AG10803 (cell line): ENCODE measurements around the gene ADGB.
"Not testable (repeated sequence)": the region's sequence is repeated elsewhere in the genome, so short reads cannot be mapped to it uniquely, and the experiment has no call there.

Source experiments
- DNase-seq: peaks from one replicate; pipeline ENCODE4 v3.0.0; 2010; ENCODE audit warnings: low read depth
- H3K4me3 ChIP-seq: 2 replicates; pipeline ENCODE4 v1.5.1; 2011; ENCODE audit warnings: mild to moderate bottlenecking, low read length, control low read depth
- TF ChIP-seq, protein P1 (sequence below): conservative IDR thresholded peaks from 2 replicates; pipeline ENCODE4 v1.5.1; 2011; ENCODE audit warnings: mild to moderate bottlenecking, low read length, control low read depth, inconsistent platforms

ADGB gene

DNA sequence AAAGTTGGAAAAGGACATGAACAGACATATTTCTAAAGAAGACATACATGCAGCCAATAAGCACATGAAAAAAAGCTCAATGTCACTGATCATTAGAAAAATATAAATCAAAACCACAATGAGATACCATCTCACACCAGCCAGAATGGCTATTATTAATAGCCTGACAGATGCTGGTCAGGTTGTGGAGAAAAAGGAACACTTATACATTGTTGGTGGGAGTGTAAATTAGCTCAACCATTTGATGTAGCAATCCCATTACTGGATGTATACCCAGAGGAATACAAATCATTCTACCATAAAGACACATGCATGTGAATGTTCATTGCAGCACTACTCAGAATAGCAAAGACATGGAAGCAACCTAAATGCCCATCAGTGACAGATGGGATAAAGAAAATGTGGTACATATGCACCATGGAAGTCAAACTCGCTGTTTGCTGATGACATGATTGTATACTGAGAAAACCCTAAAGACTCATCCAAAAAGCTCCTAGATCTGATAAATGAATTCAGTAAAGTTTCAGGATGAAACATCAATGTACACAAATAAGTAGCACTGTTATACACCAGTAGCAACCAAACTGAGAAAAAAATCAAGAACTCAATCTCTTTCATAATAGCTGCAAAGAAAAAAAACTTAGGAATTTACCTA, 196.8 kb downstream of the ADGB start:
- no peak overlapping the region for H3K4me3 ChIP-seq
- no peak for DNase-seq
- TF ChIP-seq, protein P1, sequence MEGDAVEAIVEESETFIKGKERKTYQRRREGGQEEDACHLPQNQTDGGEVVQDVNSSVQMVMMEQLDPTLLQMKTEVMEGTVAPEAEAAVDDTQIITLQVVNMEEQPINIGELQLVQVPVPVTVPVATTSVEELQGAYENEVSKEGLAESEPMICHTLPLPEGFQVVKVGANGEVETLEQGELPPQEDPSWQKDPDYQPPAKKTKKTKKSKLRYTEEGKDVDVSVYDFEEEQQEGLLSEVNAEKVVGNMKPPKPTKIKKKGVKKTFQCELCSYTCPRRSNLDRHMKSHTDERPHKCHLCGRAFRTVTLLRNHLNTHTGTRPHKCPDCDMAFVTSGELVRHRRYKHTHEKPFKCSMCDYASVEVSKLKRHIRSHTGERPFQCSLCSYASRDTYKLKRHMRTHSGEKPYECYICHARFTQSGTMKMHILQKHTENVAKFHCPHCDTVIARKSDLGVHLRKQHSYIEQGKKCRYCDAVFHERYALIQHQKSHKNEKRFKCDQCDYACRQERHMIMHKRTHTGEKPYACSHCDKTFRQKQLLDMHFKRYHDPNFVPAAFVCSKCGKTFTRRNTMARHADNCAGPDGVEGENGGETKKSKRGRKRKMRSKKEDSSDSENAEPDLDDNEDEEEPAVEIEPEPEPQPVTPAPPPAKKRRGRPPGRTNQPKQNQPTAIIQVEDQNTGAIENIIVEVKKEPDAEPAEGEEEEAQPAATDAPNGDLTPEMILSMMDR, result no peak

DNA sequence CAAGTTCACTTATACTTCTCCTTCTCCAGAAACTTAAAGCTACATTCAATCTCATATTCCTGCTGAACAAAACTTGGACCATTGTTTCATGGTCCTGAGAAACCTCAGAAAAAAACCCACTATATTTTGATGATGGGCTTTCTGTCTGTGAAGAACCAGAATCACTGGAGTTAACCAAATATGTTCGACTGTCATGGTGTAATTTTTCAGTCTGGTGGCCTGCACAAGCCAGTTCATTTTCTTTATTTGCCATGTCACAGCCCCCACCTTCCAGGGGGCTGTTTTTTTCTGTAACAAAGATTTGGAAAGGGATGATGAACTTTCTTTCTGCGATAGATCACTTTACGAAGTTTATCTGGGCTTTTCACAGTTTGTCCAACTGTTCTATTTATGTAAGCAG, 204.4 kb downstream of the ADGB start:
- not testable (repeated sequence) for DNase-seq, H3K4me3 ChIP-seq

DNA sequence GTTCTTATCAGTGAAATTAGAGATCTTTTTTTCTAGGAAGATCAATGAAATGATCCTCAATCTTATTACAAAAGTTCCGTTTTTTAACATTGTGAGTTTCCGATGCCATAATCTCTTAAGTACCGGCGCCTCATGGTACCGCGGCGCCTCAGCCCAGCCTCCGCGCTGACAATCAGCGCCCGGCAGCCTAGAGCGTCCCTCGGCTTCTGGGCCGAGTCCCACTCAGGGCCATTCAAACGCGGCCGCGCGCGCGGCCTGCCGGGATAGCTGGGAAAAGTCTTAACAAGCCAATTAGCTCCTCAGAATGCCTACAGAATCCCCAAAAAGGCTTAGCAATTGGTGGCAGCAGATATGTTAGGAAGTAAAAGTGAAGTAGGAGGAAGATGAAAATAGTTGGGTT, 204.8 kb downstream of the ADGB start:
- H3K4me3 ChIP-seq, result no peak overlapping the region
- TF ChIP-seq, protein P1, result no peak
- no peak for DNase-seq

DNA sequence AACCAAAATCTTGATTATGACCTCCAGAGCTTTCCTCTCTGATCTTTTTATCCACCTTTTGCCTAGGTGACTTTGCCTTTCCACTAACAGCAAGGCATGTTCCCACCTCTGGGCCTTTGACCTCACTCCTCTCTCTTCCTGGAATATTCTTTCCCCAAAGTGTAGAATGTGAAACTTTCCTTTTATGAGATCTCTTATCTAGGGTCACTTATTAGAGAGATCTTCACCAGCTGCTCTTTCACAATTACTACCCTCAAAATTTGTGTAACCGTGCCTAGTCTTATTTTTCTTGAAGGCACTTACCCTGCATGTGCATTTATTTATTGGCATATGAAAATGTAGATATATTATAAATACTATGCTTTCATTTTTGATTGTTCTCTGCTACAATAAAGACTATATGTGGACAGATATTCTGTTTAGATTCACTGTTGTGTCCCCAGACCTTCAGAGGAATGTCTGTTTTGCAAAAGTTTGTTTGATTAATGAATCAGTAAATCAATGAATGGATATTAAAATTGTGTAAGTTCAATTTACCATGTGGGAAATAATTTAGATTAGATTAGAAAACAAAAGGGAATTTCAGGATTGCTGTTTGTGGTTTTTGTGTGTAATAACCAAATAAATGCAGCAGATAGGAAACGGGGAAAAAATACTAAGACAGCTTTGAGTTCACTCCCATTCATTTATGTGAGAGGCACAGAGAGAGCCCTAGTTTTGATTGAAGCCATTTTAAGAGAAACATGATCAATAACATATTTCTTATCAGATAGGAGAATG, 207.0 kb downstream of the ADGB start:
- TF ChIP-seq, protein P1, result no peak
- no peak for DNase-seq
- no peak overlapping the region for H3K4me3 ChIP-seq

DNA sequence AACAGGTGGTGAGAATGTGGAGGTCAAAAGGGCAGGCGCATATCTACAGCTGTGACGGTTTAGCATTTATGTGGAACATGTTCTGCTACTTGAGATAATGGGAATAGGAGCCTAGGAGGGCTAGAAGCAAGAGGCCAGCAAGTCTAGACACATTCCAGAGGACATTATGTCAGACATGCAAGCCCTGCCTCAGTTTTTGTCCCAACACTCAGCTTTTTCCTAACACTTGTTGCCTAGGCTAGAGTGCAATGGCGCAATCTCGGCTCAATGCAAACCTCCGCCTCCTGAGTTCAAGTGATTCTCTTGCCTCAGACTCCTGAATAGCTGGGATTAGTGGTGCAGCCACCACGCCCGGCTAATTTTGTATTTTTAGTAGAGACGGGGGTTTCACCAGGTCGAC, 210.2 kb downstream of the ADGB start:
- H3K4me3 ChIP-seq, DNase-seq: not testable (repeated sequence)

DNA sequence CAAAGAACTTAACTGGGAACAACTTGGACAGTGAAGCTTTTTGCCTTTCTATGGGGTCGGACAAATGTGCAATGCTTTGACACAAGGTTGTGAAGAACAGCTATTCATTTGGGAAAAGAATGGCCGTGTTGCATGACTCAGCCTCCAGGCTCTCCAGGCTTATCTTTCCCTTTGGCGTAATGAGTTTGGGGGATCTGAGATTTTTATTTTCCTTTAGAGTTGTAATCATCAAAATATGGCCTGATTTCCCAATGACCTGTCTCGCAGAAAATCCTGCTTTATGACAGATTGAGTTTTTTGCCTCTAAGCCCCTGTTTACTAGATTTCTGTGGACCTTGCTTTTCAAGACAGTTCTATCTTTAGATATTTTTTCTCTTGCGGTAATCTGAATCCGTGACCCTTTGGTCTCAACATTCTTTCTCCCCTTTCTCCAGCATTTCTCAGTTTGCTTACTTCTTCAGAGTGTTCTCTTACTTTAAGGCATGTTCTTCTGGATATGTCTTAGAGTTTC, 214.1 kb downstream of the ADGB start:
- not testable (repeated sequence) for H3K4me3 ChIP-seq, DNase-seq

DNA sequence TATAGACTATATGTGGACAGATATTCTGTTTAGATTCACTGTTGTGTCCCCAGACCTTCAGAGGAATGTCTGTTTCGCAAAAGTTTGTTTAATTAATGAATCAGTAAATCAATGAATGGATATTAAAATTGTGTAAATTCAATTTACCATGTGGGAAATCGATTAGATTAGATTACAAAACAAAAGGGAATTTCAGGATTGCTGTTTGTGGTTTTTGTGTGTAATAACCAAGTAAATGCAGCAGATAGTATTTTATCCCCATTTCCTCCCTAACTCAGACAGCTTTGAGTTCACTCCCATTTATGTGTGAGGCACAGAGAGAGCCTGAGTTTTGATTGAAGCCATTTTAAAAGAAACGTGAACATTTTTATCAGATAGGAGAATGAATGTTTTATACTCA, 214.8 kb downstream of the ADGB start:
- peak; percentile 32 for DNase-seq
- TF ChIP-seq, protein P1, result no peak
- no peak overlapping the region for H3K4me3 ChIP-seq

DNA sequence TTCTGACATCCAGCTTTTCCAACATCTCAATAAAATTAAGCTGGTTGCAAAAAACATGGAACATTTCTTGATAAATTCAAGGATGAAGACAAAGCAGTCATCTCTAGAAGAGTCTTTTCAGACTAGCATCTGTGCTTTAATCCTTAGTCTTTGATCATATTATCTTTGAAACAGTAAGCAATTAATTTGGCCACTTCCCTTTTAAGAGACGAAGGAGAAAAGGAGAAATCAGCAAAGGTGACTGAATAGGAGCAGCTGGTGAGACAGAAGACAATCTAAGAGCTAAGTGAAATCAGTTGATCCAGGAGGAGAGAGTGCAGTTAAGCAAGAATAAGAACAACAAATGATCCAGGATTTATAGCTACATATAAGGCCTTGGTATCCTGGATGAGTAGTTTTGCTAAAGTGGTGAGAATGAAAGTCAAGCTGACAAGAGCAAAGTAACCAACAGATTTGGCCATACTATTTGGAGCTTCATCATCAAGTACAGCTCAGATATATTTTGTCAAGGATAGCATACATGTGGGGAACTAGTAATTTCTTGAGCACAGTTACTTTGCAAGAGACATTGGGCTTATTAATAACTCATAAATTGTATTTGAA, 215.5 kb downstream of the ADGB start:
- TF ChIP-seq, protein P1, result no peak
- no peak overlapping the region for H3K4me3 ChIP-seq
- DNase-seq, result no peak

DNA sequence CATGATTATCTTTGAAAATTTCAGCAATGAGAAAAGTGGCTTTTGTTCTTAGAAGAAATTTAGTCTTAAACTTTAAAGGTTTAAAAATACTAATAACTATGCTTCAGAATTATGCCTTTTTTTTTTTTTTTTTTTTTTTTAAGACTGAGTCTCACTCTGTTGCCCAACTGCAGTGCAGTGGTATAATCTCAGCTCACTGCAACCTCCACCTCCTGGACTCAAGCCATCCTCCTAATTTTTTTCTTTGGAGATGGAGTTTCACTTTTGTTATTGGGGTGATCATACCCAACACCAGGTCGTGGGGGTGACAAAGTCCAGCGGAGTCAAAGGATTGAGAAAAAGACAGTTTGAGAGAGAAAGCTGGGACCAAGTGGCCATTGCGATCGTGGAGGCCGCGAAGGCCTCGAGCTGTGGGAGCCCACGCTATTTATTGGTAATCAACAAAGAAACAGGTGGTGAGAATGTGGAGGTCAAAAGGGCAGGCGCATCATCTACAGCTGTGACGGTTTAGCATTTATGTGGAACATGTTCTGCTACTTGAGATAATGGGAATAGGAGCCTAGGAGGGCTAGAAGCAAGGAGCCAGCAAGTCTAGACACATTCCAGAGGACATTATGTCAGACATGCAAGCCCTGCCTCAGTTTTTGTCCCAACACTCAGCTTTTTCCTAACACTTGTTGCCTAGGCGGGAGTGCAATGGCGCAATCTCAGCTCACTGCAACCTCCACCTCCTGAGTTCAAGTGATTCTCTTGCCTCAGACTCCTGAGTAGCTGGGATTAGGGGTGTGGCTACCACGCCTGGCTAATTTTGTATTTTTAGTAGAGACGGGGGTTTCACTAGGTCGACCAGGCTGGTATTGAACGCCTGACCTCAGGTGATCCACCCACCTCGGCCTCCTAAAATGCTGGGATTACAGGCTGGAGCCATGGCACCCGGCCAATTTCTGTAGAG, 217.0 kb downstream of the ADGB start:
- DNase-seq, result not testable (repeated sequence)

More for the DNA sequence above, 217.0 kb downstream of the ADGB start:
- H3K4me3 ChIP-seq, result not testable (repeated sequence)
